Left colon (tissue), 2 donors: ENCODE results near the gene FOXC1. TPM values are rescaled to one million over a fixed set of nuclear protein-coding genes. Genes with fewer than 3 reads are reported as not detected.
A peak's percentile ranks its signal among the peaks of the same experiment; 100 is the strongest.

ENCODE experiments used
- ATAC-seq: fragments of 200-7000 bp; cut with Tn5 transposase; one replicate; pipeline ENCODE4 v1.9.1; 2020; ENCODE audit warnings: mild to moderate bottlenecking, moderate library complexity
- DNase-seq, 2 donors: peaks; one replicate each; pipeline ENCODE4 v3.0.0-alpha.2; 2020
- intact Hi-C, 2 donors: fragments of 100-400 bp; cut with DNase I in 1 of 2; cut with micrococcal nuclease in 1 of 2; formaldehyde crosslinking; loops; one replicate each; pipeline versions ENCODE4 v1.11.2 to v1.14.0; 2022; cut with DNase I, micrococcal nuclease
- total RNA-seq, 2 donors: library from RNA; stranded (reverse); fragmentation: NEBNext Ultra II Directional; extraction: Animal tissue kit (Norgen Biotek cat#: 25700); gene quantifications; one replicate each; pipeline ENCODE4 v1.2.1, GENCODE V29; 2021
- donor health status: DM: no; HTN: no; CAD: no.
- donor health status: DM: yes; HTN: yes; CAD: no.

FOXC1 gene
- total RNA-seq, 2 donors from 2014 or later: 0.82 to 1.5 TPM

GRCh38 chr6:1629316-1629715 is 19.6 kb downstream of the FOXC1 start:
- intact Hi-C loops: no loop called here
- DNase-seq: no peak
- no peak for ATAC-seq

GRCh38 chr6:1630212-1630770 is 20.6 kb downstream of the FOXC1 start:
- no peak for DNase-seq
- ATAC-seq: no peak
- intact Hi-C loops: no loop called here

GRCh38 chr6:1630771-1631217 is 21.1 kb downstream of the FOXC1 start:
- DNase-seq (no peak), ATAC-seq (no peak)
- intact Hi-C loops: no loop called here

- intact Hi-C loops: no loop called here
- DNase-seq (no peak), ATAC-seq (no peak)
These were observed 21.5 kb downstream of the FOXC1 start for GRCh38 chr6:1631251-1631650.

DNA sequence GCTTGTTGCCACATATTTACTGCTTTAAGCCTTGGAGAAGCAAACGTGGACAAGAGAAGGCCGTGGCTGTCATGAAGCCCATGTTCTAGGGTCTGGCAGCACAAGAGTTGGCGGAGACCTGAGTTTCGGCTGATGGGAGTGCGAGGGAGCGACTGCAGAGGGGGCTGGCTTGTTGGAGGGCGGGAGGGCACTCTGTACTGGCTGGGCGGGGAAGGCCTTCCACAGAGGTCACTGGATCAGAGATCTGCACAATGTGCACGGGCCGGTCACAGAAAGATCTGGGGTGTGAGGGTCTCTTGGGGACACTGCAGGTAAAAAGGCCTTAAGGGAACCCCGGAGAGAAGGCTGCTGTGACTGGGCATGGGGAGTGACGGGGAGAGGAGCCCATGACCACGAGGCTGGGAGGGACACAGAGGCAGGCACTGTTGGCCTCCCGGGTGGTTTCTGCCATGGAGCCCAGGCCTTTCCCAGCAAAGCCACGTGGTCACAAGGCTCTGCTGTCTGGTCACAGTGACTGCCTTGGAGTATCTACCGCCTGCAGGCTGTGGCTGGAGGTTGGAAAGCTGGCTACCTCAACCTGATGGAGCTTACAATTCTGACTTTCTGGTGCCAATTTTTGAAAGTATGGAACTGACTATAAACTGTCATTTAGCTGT is 23.8 kb downstream of the FOXC1 start:
- no peak for DNase-seq
- no peak for ATAC-seq
- intact Hi-C loops: no loop called here

DNA sequence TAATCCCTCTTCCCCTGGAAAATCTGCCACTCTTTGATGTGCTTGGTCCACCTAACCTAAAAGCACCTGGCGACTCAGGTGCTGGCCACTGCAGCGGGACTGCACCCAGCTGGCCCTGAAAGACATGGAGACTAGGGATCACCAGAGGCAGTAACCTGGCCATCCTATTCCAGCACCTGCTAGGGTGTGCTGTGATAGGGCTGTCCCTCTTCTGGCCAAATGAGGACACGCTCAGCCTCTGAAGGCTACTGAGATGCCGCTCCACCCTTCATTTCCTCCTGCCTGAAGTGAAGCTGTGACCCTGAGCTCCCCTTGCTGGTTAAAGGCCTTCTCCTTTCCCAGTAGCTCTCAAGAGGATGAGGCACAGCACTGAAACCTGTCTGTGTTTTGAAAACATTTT is 24.4 kb downstream of the FOXC1 start:
- no peak for ATAC-seq
- intact Hi-C loops: no loop called here
- no peak for DNase-seq

DNA sequence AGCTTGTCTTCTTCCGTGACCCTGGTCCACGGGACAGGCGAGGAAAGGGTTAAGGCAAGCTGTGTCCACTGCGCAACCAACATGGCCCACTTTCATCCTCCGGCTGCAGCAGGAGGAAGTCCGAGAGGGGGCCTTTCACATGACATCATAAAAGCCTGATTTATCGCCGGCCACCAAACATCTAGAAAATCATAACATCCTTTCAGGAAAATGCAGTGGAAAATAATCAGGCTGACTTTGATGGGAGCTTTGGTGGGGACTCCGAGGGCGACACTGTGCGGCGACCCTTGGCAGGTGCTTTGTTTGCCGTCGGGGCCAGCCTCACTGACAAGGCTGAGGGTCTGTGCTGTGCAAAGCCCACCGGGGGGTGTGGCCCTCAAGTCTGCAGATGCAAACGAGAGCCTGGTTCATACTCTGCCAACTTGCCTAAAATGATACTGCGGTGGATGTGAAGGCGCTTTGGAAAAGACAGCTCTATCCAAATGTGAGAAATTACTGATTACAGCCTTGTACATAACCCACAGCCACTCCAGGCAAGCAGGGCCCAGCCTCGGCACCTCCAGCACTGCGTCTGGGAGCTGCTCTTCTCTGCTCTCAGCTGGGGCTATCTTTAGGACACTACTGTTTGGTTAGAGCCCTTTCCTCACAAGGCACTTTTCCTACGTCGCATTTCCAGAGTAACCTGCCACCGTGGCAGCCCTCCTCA is 25.7 kb downstream of the FOXC1 start:
- DNase-seq (no peak), ATAC-seq (no peak)
- intact Hi-C loops: no loop called here

- intact Hi-C loops: no loop called here
- DNase-seq (no peak), ATAC-seq (peak; percentile 58)
These were observed 26.6 kb downstream of the FOXC1 start for GRCh38 chr6:1636272-1636825.

DNA sequence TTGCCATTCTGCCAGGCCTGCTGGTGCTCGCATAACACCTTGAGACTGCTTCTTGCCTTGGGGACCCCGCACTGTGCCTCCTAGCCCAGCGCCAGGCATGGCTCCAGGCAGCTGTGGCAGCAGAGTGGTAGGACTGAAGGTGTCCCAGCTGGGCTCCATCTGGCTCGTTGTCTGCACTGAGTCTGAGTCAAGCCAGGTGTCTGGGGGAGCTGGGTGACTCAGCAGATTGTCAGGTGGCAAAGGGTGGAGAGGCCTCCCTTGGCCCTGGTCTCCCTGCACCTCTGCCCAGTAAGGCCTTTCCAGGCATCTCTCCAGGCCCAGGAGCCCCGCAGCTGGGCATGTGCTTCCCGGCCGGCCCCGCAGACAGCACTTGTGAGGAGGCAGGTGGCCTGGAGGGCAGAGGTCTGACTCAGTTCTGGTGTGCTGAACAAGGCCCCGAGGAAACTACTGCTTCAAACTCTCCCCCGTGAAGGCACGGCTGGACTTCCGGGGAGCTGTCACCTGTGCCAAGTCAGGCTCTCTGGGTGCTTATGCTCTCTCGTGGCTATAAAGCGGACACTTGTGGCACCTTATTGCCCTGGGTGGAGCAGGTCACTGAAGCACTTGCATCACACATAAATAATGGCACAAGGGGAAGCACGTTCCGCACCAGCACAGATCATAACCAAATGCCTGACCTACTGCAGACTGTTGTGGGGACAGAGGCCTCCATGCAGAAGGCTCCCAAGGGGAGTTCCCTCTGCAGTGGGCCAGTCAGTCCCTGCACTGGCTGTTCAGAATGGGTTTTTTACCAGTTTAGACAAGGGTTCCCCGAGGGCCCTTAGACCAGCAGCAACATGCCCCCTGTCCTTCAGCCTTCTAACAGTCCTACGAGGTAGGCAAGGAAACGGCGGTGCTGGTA is 27.5 kb downstream of the FOXC1 start:
- intact Hi-C loops: no loop called here
- peak; percentile 36 for ATAC-seq
- no peak for DNase-seq

DNA sequence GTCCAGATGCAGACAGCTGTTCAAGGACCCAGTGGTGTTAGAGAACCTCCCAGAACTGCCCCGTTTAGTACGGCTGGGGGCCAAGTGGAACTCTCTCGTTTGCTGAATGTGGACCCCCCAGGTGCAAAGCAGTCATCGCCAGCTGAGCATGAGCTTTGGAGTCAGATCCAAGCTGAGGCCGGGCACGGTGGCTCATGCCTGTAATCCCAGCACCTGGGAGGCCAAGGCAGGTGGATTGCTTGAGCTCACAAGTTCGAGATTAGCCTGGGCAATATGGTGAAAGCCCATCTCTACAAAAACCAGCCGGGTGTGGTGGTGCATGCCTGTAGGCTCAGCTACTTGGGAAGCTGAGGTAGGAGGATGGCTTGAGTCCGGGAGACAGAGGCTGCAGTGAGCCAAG is 29.7 kb downstream of the FOXC1 start:
- intact Hi-C loops: no loop called here
- ATAC-seq (no peak), DNase-seq (no peak)

DNA sequence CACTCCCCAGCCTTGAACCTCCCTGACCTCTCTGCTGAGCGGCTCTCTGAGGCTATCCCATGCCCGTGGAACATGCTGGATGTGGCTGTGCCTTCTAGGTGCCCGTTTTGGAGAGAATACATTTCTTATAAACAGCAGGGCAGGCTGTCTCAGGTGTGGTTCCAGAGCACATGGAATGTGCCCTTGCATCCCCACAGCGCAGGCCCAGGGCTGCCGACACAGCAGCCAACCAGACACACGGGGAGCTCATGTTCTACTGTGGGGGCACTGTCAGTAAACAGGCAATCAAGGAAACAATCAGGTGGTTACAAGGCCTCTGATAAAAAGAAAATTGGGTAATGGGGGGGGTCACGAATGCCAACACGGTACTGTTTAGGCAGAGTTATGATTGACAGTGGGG is 30.8 kb downstream of the FOXC1 start:
- DNase-seq: no peak
- ATAC-seq: no peak
- intact Hi-C loops: no loop called here

GRCh38 chr6:1641343-1641885 is 31.7 kb downstream of the FOXC1 start:
- DNase-seq (no peak), ATAC-seq (peak; percentile 58)
- intact Hi-C loops: no loop called here

GRCh38 chr6:1643111-1643510 is 33.4 kb downstream of the FOXC1 start:
- intact Hi-C loops: no loop called here
- ATAC-seq (no peak), DNase-seq (no peak)

DNA sequence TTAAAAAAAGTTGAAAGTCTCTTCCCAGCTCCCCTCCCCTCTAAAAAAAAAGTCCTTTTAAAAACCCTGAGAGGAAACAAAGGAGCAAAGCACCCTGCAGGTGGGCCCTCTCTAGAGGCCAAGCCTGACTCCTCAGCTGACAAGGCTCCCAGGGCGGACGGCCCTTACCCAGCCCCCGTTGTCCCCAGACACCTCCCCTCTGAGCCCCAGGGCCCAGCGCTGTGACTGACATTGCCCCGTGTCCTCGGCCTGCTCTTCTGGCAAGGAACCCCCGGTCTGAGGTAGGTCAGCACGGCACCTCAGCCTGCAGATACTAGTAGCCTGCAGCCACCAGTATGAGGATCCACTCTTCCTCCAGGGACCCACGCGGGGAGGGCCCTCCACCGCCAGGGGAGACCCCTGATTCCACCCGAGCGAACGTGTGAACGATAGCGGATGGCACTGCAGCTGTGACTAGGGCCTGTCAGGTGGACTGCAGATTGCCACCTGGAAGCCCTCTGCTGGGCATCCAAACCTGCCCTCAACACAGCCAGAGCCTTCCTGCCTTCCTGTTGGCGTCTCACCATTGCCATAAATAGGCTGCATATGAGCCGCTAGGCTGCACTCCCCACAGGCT is 34.2 kb downstream of the FOXC1 start:
- no peak for ATAC-seq
- intact Hi-C loops: no loop called here
- DNase-seq: no peak

DNA sequence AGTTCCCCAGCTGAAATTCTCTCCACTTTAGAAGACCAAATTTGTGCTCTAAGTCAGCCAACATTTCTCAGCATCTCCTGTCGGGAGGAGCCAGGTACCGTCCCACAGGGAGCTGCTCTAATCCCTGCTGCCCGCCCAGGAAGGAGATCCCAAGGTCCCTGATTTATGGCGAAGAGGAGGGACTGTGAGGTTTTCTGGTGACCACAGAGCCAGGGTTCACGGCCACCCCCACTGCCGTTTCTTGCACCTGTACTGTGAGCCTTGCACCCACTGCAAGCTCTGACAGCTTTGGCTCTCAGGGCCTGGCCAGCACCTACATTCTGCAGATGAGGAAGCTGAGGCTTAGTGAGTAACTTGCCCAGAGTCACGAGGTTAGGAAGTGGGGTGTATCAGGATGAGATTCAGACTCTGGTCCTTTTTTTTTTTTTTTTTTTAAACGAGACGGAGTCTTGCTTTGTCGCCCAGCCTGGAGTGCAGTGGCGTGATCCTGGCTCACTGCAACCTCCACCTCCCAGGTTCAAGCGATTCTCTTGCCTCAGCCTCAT is 34.9 kb downstream of the FOXC1 start:
- intact Hi-C loops: no loop called here

DNA sequence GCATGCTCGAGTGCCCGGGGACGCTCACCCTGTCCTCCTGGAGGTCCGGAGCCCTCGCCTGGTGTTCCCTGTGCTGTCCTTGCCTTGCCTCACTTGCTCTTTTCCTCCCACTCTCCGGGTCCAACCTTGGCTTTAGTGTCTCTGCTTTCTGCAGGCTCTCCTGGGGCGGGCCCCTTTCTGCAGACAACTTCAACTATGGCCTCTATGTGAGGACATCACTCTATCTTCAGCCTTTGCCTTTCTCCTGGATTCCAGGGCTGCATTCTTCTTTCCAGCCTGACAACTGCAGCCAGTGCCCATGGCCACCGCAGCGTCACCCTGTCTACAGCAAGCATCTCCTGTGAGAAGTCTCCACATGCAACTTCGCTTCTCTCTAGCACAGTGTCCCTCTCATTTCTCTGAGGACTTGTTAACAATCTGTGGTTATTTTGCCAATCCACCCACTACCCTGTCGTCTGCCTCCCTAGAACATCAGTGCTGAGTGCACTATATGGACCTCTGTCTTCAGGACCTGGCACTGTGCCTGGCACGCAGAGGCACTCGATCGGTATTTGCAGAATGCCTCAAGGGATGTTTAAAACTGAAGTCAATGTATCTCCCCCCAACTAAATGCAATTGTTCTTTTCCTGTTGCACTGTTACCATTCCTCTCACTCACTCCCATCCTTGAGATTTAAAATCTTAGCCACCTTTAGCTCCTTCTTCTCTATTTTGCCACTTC is 35.9 kb downstream of the FOXC1 start:
- DNase-seq: no peak
- intact Hi-C loops: no loop called here
- ATAC-seq: no peak

More for the DNA sequence above, 34.9 kb downstream of the FOXC1 start:
- DNase-seq (no peak), ATAC-seq (no peak)

- intact Hi-C loops: no loop called here
- ATAC-seq (peak; percentile 16), DNase-seq (no peak)
These were observed 41.6 kb downstream of the FOXC1 start for GRCh38 chr6:1651362-1651761.

DNA sequence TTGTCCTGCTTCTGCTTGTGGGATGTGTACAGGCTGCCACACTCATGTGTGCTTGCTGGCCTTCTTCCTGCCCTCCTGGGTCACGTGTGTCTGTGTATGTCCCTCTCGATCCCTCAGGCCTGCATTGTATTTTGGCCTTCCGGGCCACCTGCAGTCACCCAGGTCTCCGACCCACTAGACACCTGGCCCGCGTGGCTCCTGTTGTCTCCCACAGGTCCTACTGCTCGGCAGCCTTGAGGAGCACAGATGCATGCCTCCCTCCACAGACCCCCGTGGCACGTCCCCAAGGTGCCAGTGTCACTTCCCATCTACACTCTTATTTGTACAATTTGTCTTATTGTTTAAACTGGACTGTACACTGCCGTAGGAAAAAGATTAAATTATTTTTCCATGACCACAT is 43.1 kb downstream of the FOXC1 start:
- ATAC-seq: no peak
- DNase-seq: no peak

More for the DNA sequence above, 43.1 kb downstream of the FOXC1 start:
- intact Hi-C loops: no loop called here
